Liver (tissue), 9 donors: ENCODE data around the gene F2RL1. TPM values are rescaled to one million over a fixed set of nuclear protein-coding genes. Genes with fewer than 3 reads are reported as not detected.

Experiments
- DNase-seq: peaks from one replicate; pipeline ENCODE4 v3.0.0-alpha.2; 2017; ENCODE audit warnings: low spot score
- H3K27ac ChIP-seq, 2 donors: one replicate each; pipeline ENCODE4 v1.7.0; 2013; ENCODE audit warnings: inconsistent platforms in 2 of 2, low read length in 2 of 2, control low read depth in 1 of 2, low read depth in 1 of 2, mild to moderate bottlenecking in 1 of 2
- H3K27me3 ChIP-seq, 4 donors: one replicate each; pipeline versions ENCODE4 v1.6.1 to v1.7.0; 2013; ENCODE audit warnings: low read length in 3 of 4, inconsistent platforms in 1 of 4, mild to moderate bottlenecking in 1 of 4, moderate library complexity in 1 of 4; ENCODE audit not compliant: control insufficient read depth in 4 of 4, insufficient read depth in 4 of 4
- H3K36me3 ChIP-seq, 4 donors: one replicate each; pipeline versions ENCODE4 v1.6.1 to v1.7.0; 2013; ENCODE audit warnings: low read length in 3 of 4, mild to moderate bottlenecking in 3 of 4, low read depth in 1 of 4, moderate library complexity in 1 of 4; ENCODE audit not compliant: control insufficient read depth in 4 of 4, insufficient read depth in 3 of 4
- H3K4me1 ChIP-seq, 4 donors: one replicate each; pipeline versions ENCODE4 v1.6.1 to v1.7.0; 2013; ENCODE audit warnings: low read length in 3 of 4, mild to moderate bottlenecking in 3 of 4, moderate library complexity in 1 of 4; ENCODE audit not compliant: control insufficient read depth in 4 of 4, insufficient read depth in 4 of 4
- H3K4me3 ChIP-seq, 3 donors: one replicate each; pipeline versions ENCODE4 v1.6.1 to v1.7.0; 2013; ENCODE audit warnings: low read length in 3 of 3, control low read depth in 1 of 3, low read depth in 1 of 3, mild to moderate bottlenecking in 1 of 3
- H3K9ac ChIP-seq, 2 donors: one replicate each; pipeline ENCODE4 v1.7.0; 2013; ENCODE audit warnings: low read length in 2 of 2, mild to moderate bottlenecking in 2 of 2, moderate library complexity in 2 of 2, control low read depth in 1 of 2, low read depth in 1 of 2
- H3K9me3 ChIP-seq, 4 donors: one replicate each; pipeline versions ENCODE4 v1.6.1 to v1.7.0; 2013; ENCODE audit warnings: low read length in 3 of 4; ENCODE audit not compliant: control insufficient read depth in 4 of 4
- ATF3 ChIP-seq: IDR thresholded peaks from 2 replicates; pipeline ENCODE4 v1.6.1; 2016; ENCODE audit warnings: antibody characterized with exemption
- CTCF ChIP-seq: fragments of 150-350 bp; IDR thresholded peaks from 2 replicates; pipeline ENCODE4 v1.5.1; 2017; ENCODE audit warnings: improper control_type of control experiment, low read depth, low read length; ENCODE audit not compliant: missing input control
- FOXA1 ChIP-seq: IDR thresholded peaks from 2 replicates; pipeline ENCODE4 v1.6.1; 2016; ENCODE audit warnings: antibody characterized with exemption
- FOXA2 ChIP-seq: IDR thresholded peaks from 2 replicates; pipeline ENCODE4 v1.6.1; 2016; ENCODE audit warnings: antibody characterized with exemption
- GABPA ChIP-seq, 2 donors: IDR thresholded peaks in 1 of 2; conservative IDR thresholded peaks in 1 of 2; 2 replicates each; pipeline ENCODE4 v1.6.1; 2016; ENCODE audit warnings: antibody characterized with exemption in 2 of 2, mild to moderate bottlenecking in 1 of 2, moderate library complexity in 1 of 2
- HNF4A ChIP-seq, 2 donors: conservative IDR thresholded peaks; 2 replicates each; pipeline ENCODE4 v1.6.1; 2016; ENCODE audit warnings: antibody characterized with exemption in 2 of 2, mild to moderate bottlenecking in 2 of 2
- JUND ChIP-seq, 2 donors: IDR thresholded peaks; 2 replicates each; pipeline ENCODE4 v1.6.1; 2016; ENCODE audit warnings: antibody characterized with exemption in 2 of 2
- MAX ChIP-seq: IDR thresholded peaks from 2 replicates; pipeline ENCODE4 v1.6.1; 2016; ENCODE audit warnings: antibody characterized with exemption
- NR2F2 ChIP-seq: IDR thresholded peaks from 2 replicates; pipeline ENCODE4 v1.6.1; 2016; ENCODE audit warnings: antibody characterized with exemption
- RAD21 ChIP-seq, 2 donors: IDR thresholded peaks; 2 replicates each; pipeline ENCODE4 v1.6.1; 2016; ENCODE audit warnings: antibody characterized with exemption in 2 of 2, mild to moderate bottlenecking in 2 of 2
- REST ChIP-seq: IDR thresholded peaks from 2 replicates; pipeline ENCODE4 v1.6.1; 2016; ENCODE audit warnings: antibody characterized with exemption, mild to moderate bottlenecking
- RXRA ChIP-seq, 2 donors: IDR thresholded peaks; 2 replicates each; pipeline ENCODE4 v1.6.1; 2017 to 2018; ENCODE audit warnings: antibody characterized with exemption in 2 of 2, mild to moderate bottlenecking in 1 of 2
- SP1 ChIP-seq: IDR thresholded peaks from 2 replicates; pipeline ENCODE4 v1.6.1; 2018; ENCODE audit warnings: antibody characterized with exemption, mild to moderate bottlenecking
- YY1 ChIP-seq: IDR thresholded peaks from 2 replicates; pipeline ENCODE4 v1.6.1; 2016; ENCODE audit warnings: antibody characterized with exemption, mild to moderate bottlenecking
- ZBTB33 ChIP-seq: IDR thresholded peaks from 2 replicates; pipeline ENCODE4 v1.6.1; 2016; ENCODE audit warnings: antibody characterized with exemption
- WGBS: extraction: QIAGEN DNeasy Blood & Tissue Kit; methylation state at CpG from one replicate; pipeline ENCODE4 v1.1.7; 2013; 5-methylcytosine and 5-hydroxymethylcytosine counted together
- polyA plus RNA-seq, 2 donors: library from polyadenylated mRNA; stranded (reverse) in 1 of 2; unstranded in 1 of 2; fragments of 200-250 nt in 1 of 2; fragments of >200 nt in 1 of 2; fragmentation: Nextera tagmentation in 1 of 2; extraction: Ambion mirVana in 1 of 2; gene quantifications; one replicate each; pipeline versions ENCODE4 v1.2.1 to v1.2.3, GENCODE V29; 2013 to 2015
- total RNA-seq, 2 donors: library from RNA; depleted of rRNA; stranded (reverse); fragments of >200 nt; gene quantifications; one replicate each; pipeline ENCODE4 v1.2.3, GENCODE V29; 2014
- donor health status: healthy.
- donor health status: healthy.
- donor health status: healthy.
- donor health status: healthy.
- donor health status: healthy.

The F2RL1 gene
- total and polyA plus RNA-seq, 4 donors: 3.1 to 8.9 (median 5.7) TPM

GRCh38 chr5:76800579-76800978 is 18.3 kb upstream of the F2RL1 start:
- H3K27me3 ChIP-seq: no peaks in the 10 kb centered on the region
- no peaks in the 10 kb centered on the region for H3K9me3 ChIP-seq
- no peak overlapping the region for H3K27ac ChIP-seq
- DNase-seq: no peak
- TF ChIP-seq GABPA (IDR thresholded peaks at IDR 0.05 in 1 of 2, conservative IDR thresholded peaks at IDR 0.05 in 1 of 2) (no peak), MAX (no peak), ATF3 (no peak), SP1 (no peak), YY1 (no peak), REST (no peak), HNF4A (conservative IDR thresholded peaks at IDR 0.05) (no peak), FOXA2 (no peak), CTCF (no peak), RAD21 (IDR thresholded peaks at IDR 0.05) (no peak), ZBTB33 (no peak)
- H3K36me3 ChIP-seq: no peaks in the 10 kb centered on the region
- no peaks in the 10 kb centered on the region for H3K4me1 ChIP-seq
- no peak overlapping the region for H3K4me3 ChIP-seq
- no peak overlapping the region for H3K9ac ChIP-seq
- WGBS: 95% methylated on average over 3 of the region's 3 CpGs

- no peak overlapping the region for H3K9ac ChIP-seq
- 71% methylated on average over 4 of the region's 4 CpGs for WGBS
- H3K27ac ChIP-seq: no peak overlapping the region
- H3K9me3 ChIP-seq: no peaks in the 10 kb centered on the region
- H3K4me3 ChIP-seq: no peak overlapping the region
- no peak for DNase-seq
- H3K27me3 ChIP-seq: no peaks in the 10 kb centered on the region
- no peaks in the 10 kb centered on the region for H3K36me3 ChIP-seq
- H3K4me1 ChIP-seq: no peaks in the 10 kb centered on the region
- TF ChIP-seq FOXA2: no peak
- no peak for TF ChIP-seq FOXA1
- no peak for TF ChIP-seq RXRA (IDR thresholded peaks at IDR 0.05)
- no peak for TF ChIP-seq HNF4A (conservative IDR thresholded peaks at IDR 0.05)
- no peak for TF ChIP-seq JUND (IDR thresholded peaks at IDR 0.05)
- TF ChIP-seq GABPA (IDR thresholded peaks at IDR 0.05 in 1 of 2, conservative IDR thresholded peaks at IDR 0.05 in 1 of 2): no peak
- TF ChIP-seq ATF3: no peak
- no peak for TF ChIP-seq REST
- no peak for TF ChIP-seq SP1
- no peak for TF ChIP-seq ZBTB33
- no peak for TF ChIP-seq RAD21 (IDR thresholded peaks at IDR 0.05)
- TF ChIP-seq NR2F2: no peak
Measured at GRCh38 chr5:76801159-76801802, 17.5 kb upstream of the F2RL1 start.
